ENCODE results near the gene TNFSF12. TPM values are rescaled to one million over a fixed set of nuclear protein-coding genes. Genes with fewer than 3 reads are reported as not detected.

Gene TNFSF12
- polyA plus RNA-seq, 1 of the 3 experiments (the other 2 are of a cell fraction), result 47.6 TPM

GRCh38 chr17:7530023-7530900 lies 18.6 kb upstream of the TNFSF12 start:
- no peak for DNase-seq
- CTCF ChIA-PET, result interaction anchor here (1.2 to 3.0 kb wide), 2 partner anchors 16 to 31 kb away, joined by 4 to 13 read pairs; partner anchors contain the start of gene SENP3
- Histone ChIP-seq H3K27ac (ENCODE audit: low read depth in 2 of 2, low read length in 1 of 2) (no peak overlapping the region), H3F3A (replicated peaks; ENCODE audit: insufficient read depth) (peaks cover 3% of the 10 kb centered on the region), H4K20me1 (ENCODE audit: insufficient read depth) (no peaks in the 10 kb centered on the region), H3K9me2 (no peaks in the 10 kb centered on the region), H3K4me3 (ENCODE audit: low read depth in 2 of 2, low read length in 1 of 2) (no peak overlapping the region), H3K9me3 (peaks cover 9% of the 10 kb centered on the region), H3K36me3 (replicated peaks in 1 of 2; ENCODE audit: control insufficient read depth in 1 of 2, insufficient read depth in 2 of 2, low read length in 1 of 2) (no peaks in the 10 kb centered on the region), H3K9ac (no peak overlapping the region), H3K4me2 (no peak overlapping the region), H3K27me3 (ENCODE audit: insufficient read depth) (no peaks in the 10 kb centered on the region; the same call in 1 of the 2 replicates), H3K79me2 (ENCODE audit: insufficient read depth) (no peaks in the 10 kb centered on the region), H3K4me1 (ENCODE audit: control insufficient read depth in 1 of 2, insufficient read depth in 2 of 2, low read depth in 1 of 2, low read length in 1 of 2) (no peaks in the 10 kb centered on the region), H2AFZ (ENCODE audit: low read depth) (no peak overlapping the region)
- POLR2A ChIA-PET, result no interaction called here
- TF ChIP-seq YY1 (IDR thresholded peaks at IDR 0.05; ENCODE audit: low read depth) (no peak), GATA2 (CRISPR knock-in tag; IDR thresholded peaks at IDR 0.05) (no peak), JUND (IDR thresholded peaks at IDR 0.05) (no peak), FOXM1 (IDR thresholded peaks at IDR 0.05; ENCODE audit: low read depth) (no peak), TEAD4 (IDR thresholded peaks at IDR 0.05; ENCODE audit: borderline replicate concordance, insufficient read depth) (no peak), TAF1 (IDR thresholded peaks at IDR 0.05; ENCODE audit: borderline replicate concordance, low read depth, low read length) (no peak), RAD21 (IDR thresholded peaks at IDR 0.05; ENCODE audit: low read length) (no peak), SIN3A (IDR thresholded peaks at IDR 0.05; ENCODE audit: borderline replicate concordance, low read depth, low read length) (no peak), ELF1 (IDR thresholded peaks at IDR 0.05) (no peak), MAX (IDR thresholded peaks at IDR 0.05; ENCODE audit: low read depth) (no peak), FOSL2 (IDR thresholded peaks at IDR 0.05; ENCODE audit: borderline replicate concordance, low read depth) (no peak), IRF3 (IDR thresholded peaks at IDR 0.05; ENCODE audit: low read depth, low read length) (no peak)
- 56% methylated on average over 6 of the region's 6 CpGs for WGBS (ENCODE audit: low lambda C conversion rate)

- POLR2A ChIA-PET, result interaction anchor here (1.2 kb wide), 1 partner anchor 22 kb away, joined by 3 read pairs; no protein-coding TSS in a partner anchor
- no peak for TF ChIP-seq ZBTB33 (IDR thresholded peaks at IDR 0.05; ENCODE audit: borderline replicate concordance, low read depth)
- TF ChIP-seq SMC3 (IDR thresholded peaks at IDR 0.05; ENCODE audit: low read depth, low read length), result no peak
- TF ChIP-seq FOXJ3 (CRISPR knock-in tag; IDR thresholded peaks at IDR 0.05), result no peak
- TF ChIP-seq TAF1 (IDR thresholded peaks at IDR 0.05; ENCODE audit: borderline replicate concordance, low read depth, low read length), result no peak
- TF ChIP-seq REST (IDR thresholded peaks at IDR 0.05; ENCODE audit: low read depth, low read length), result no peak
- no peak for TF ChIP-seq GATA2 (CRISPR knock-in tag; IDR thresholded peaks at IDR 0.05)
- no peak for TF ChIP-seq GABPA (IDR thresholded peaks at IDR 0.05; ENCODE audit: low read depth)
- no peak for TF ChIP-seq IRF3 (IDR thresholded peaks at IDR 0.05; ENCODE audit: low read depth, low read length)
- no peak for TF ChIP-seq NFIC (IDR thresholded peaks at IDR 0.05; ENCODE audit: borderline replicate concordance)
- no peak for TF ChIP-seq RFX5 (IDR thresholded peaks at IDR 0.05; ENCODE audit: low read length)
These were observed 10.8 kb upstream of the TNFSF12 start for GRCh38 chr17:7538050-7538449.

More at GRCh38 chr17:7538050-7538449, 10.8 kb upstream of the TNFSF12 start:
- Histone ChIP-seq H3K27ac (ENCODE audit: low read depth in 2 of 2, low read length in 1 of 2) (no peak overlapping the region), H3K36me3 (replicated peaks in 1 of 2; ENCODE audit: control insufficient read depth in 1 of 2, insufficient read depth in 2 of 2, low read length in 1 of 2) (no peaks in the 10 kb centered on the region), H3K4me1 (ENCODE audit: control insufficient read depth in 1 of 2, insufficient read depth in 2 of 2, low read depth in 1 of 2, low read length in 1 of 2) (no peaks in the 10 kb centered on the region), H3K9me3 (peaks cover 3% of the 10 kb centered on the region; the same call in 1 of the 2 replicates), H2AFZ (ENCODE audit: low read depth) (no peak overlapping the region), H3K27me3 (ENCODE audit: insufficient read depth) (no peaks in the 10 kb centered on the region), H3K4me3 (ENCODE audit: low read depth in 2 of 2, low read length in 1 of 2) (no peak overlapping the region), H3F3A (replicated peaks; ENCODE audit: insufficient read depth) (no peaks in the 10 kb centered on the region), H3K9ac (no peak overlapping the region), H4K20me1 (ENCODE audit: insufficient read depth) (no peaks in the 10 kb centered on the region), H3K4me2 (no peak overlapping the region), H3K79me2 (ENCODE audit: insufficient read depth) (no peaks in the 10 kb centered on the region), H3K9me2 (no peaks in the 10 kb centered on the region)
- CTCF ChIA-PET, result interaction anchor here (6.8 kb wide), 1 partner anchor 23 kb away, joined by 32 read pairs; the partner anchor contains the start of gene SENP3
- WGBS (ENCODE audit: low lambda C conversion rate), result 45% methylated on average over 3 of the region's 3 CpGs
- no peak for DNase-seq
